ENCODE results near the gene RPL15. TPM values are rescaled to one million over a fixed set of nuclear protein-coding genes. Genes with fewer than 3 reads are reported as not detected.
"Not testable (repeated sequence)": the region's sequence is repeated elsewhere in the genome, so short reads cannot be mapped to it uniquely, and the experiment has no call there.

RPL15 gene
- total RNA-seq, 2 experiments from 2014 or later = 1,249 to 1,693 TPM

GRCh38 chr3:23880703-23881339, 36.1 kb upstream of the RPL15 start:
- peaks cover 2% of the 10 kb centered on the region for H3K4me1 Mint-ChIP-seq
- H3K36me3 Mint-ChIP-seq = peaks cover 9% of the 10 kb centered on the region
- CTCF ChIA-PET = no interaction called here
- ATAC-seq = no peak
- H3K27me3 Mint-ChIP-seq = no peaks in the 10 kb centered on the region
- no peak overlapping the region for H3K27ac Mint-ChIP-seq
- H3K9me3 Mint-ChIP-seq (ENCODE audit: low read depth) = no peaks in the 10 kb centered on the region
- no peak for DNase-seq
- no peak overlapping the region for H3K4me3 Mint-ChIP-seq

GRCh38 chr3:23881993-23882392, 34.9 kb upstream of the RPL15 start:
- CTCF ChIA-PET = not testable (repeated sequence)

GRCh38 chr3:23882487-23882918, 34.4 kb upstream of the RPL15 start:
- H3K4me3 Mint-ChIP-seq = no peak overlapping the region

More at GRCh38 chr3:23881993-23882392, 34.9 kb upstream of the RPL15 start:
- DNase-seq; ATAC-seq; H3K27me3 Mint-ChIP-seq; H3K4me3 Mint-ChIP-seq; H3K9me3 Mint-ChIP-seq (ENCODE audit: low read depth); H3K4me1 Mint-ChIP-seq; H3K27ac Mint-ChIP-seq; H3K36me3 Mint-ChIP-seq: not testable (repeated sequence)

GRCh38 chr3:23884481-23884880, 32.5 kb upstream of the RPL15 start:
- H3K4me1 Mint-ChIP-seq = peaks cover 2% of the 10 kb centered on the region
- H3K4me3 Mint-ChIP-seq = no peak overlapping the region
- no peak for ATAC-seq
- H3K27me3 Mint-ChIP-seq = no peaks in the 10 kb centered on the region
- CTCF ChIA-PET = no interaction called here
- H3K9me3 Mint-ChIP-seq (ENCODE audit: low read depth) = no peaks in the 10 kb centered on the region
- peaks cover 9% of the 10 kb centered on the region for H3K36me3 Mint-ChIP-seq
- DNase-seq = no peak
- no peak overlapping the region for H3K27ac Mint-ChIP-seq

More at GRCh38 chr3:23882487-23882918, 34.4 kb upstream of the RPL15 start:
- Mint-ChIP-seq H3K27ac (no peak overlapping the region), H3K4me1 (peaks cover 2% of the 10 kb centered on the region), H3K9me3 (ENCODE audit: low read depth) (no peaks in the 10 kb centered on the region), H3K27me3 (no peaks in the 10 kb centered on the region), H3K36me3 (peaks cover 9% of the 10 kb centered on the region)
- ATAC-seq (no peak), DNase-seq (no peak)
- CTCF ChIA-PET = no interaction called here

- H3K27me3 Mint-ChIP-seq = no peaks in the 10 kb centered on the region
- ATAC-seq (no peak), DNase-seq (no peak)
- H3K4me1 Mint-ChIP-seq = peaks cover 2% of the 10 kb centered on the region
- H3K9me3 Mint-ChIP-seq (ENCODE audit: low read depth) = no peaks in the 10 kb centered on the region
- H3K4me3 Mint-ChIP-seq = no peak overlapping the region
- no peak overlapping the region for H3K27ac Mint-ChIP-seq
- CTCF ChIA-PET = no interaction called here
- peaks cover 9% of the 10 kb centered on the region for H3K36me3 Mint-ChIP-seq
Observed at GRCh38 chr3:23885210-23885609, 31.7 kb upstream of the RPL15 start.

GRCh38 chr3:23886311-23886710, 30.6 kb upstream of the RPL15 start:
- CTCF ChIA-PET = no interaction called here

GRCh38 chr3:23888617-23889228, 28.2 kb upstream of the RPL15 start:
- CTCF ChIA-PET = interaction anchor here (0.6 to 2.9 kb wide), 13 partner anchors 9 to 350 kb away, joined by 3 to 8 read pairs (median 3); partner anchors contain the start of genes NKIRAS1 and RPL15
- Mint-ChIP-seq H3K27me3 (no peaks in the 10 kb centered on the region), H3K4me3 (no peak overlapping the region), H3K4me1 (no peaks in the 10 kb centered on the region), H3K9me3 (ENCODE audit: low read depth) (no peaks in the 10 kb centered on the region), H3K36me3 (peaks cover 2% of the 10 kb centered on the region), H3K27ac (no peak overlapping the region)
- no peak for ATAC-seq
- DNase-seq = no peak

More at GRCh38 chr3:23886311-23886710, 30.6 kb upstream of the RPL15 start:
- ATAC-seq (no peak), DNase-seq (no peak)
- no peaks in the 10 kb centered on the region for H3K27me3 Mint-ChIP-seq
- no peak overlapping the region for H3K27ac Mint-ChIP-seq
- peaks cover 2% of the 10 kb centered on the region for H3K4me1 Mint-ChIP-seq
- no peaks in the 10 kb centered on the region for H3K9me3 Mint-ChIP-seq (ENCODE audit: low read depth)
- no peak overlapping the region for H3K4me3 Mint-ChIP-seq
- peaks cover 8% of the 10 kb centered on the region for H3K36me3 Mint-ChIP-seq

GRCh38 chr3:23889386-23889785, 27.5 kb upstream of the RPL15 start:
- DNase-seq (no peak), ATAC-seq (no peak)
- CTCF ChIA-PET = interaction anchor here (1.4 to 2.9 kb wide), 5 partner anchors 9 to 350 kb away, joined by 3 to 8 read pairs (median 6); no protein-coding TSS in a partner anchor
- Mint-ChIP-seq H3K9me3 (ENCODE audit: low read depth) (no peaks in the 10 kb centered on the region), H3K27me3 (no peaks in the 10 kb centered on the region), H3K36me3 (peaks cover 2% of the 10 kb centered on the region), H3K4me3 (no peak overlapping the region), H3K27ac (no peak overlapping the region), H3K4me1 (no peaks in the 10 kb centered on the region)

GRCh38 chr3:23889950-23890349, 27.0 kb upstream of the RPL15 start:
- Mint-ChIP-seq H3K9me3 (ENCODE audit: low read depth) (no peaks in the 10 kb centered on the region), H3K27ac (no peak overlapping the region), H3K4me1 (no peaks in the 10 kb centered on the region), H3K4me3 (no peak overlapping the region), H3K27me3 (no peaks in the 10 kb centered on the region), H3K36me3 (peaks cover 2% of the 10 kb centered on the region)
- no peak for ATAC-seq
- CTCF ChIA-PET = interaction anchor here (1.4 to 2.9 kb wide), 3 partner anchors 9 to 349 kb away, joined by 4 to 8 read pairs (median 6); no protein-coding TSS in a partner anchor
- no peak for DNase-seq

GRCh38 chr3:23894254-23895061, 22.5 kb upstream of the RPL15 start:
- no peak overlapping the region for H3K27ac Mint-ChIP-seq
- no peak overlapping the region for H3K4me3 Mint-ChIP-seq
- ATAC-seq (no peak), DNase-seq (no peak)
- H3K4me1 Mint-ChIP-seq = no peaks in the 10 kb centered on the region
- H3K27me3 Mint-ChIP-seq = no peaks in the 10 kb centered on the region
- H3K36me3 Mint-ChIP-seq = peaks cover 19% of the 10 kb centered on the region
- no peaks in the 10 kb centered on the region for H3K9me3 Mint-ChIP-seq (ENCODE audit: low read depth)
- CTCF ChIA-PET = interaction anchor here (1.3 kb wide), 1 partner anchor 10 kb away, joined by 4 read pairs; no protein-coding TSS in a partner anchor

- Mint-ChIP-seq H3K27ac (no peak overlapping the region), H3K36me3 (peaks cover 21% of the 10 kb centered on the region), H3K9me3 (ENCODE audit: low read depth) (no peaks in the 10 kb centered on the region), H3K27me3 (no peaks in the 10 kb centered on the region), H3K4me3 (no peak overlapping the region), H3K4me1 (no peaks in the 10 kb centered on the region)
- CTCF ChIA-PET = no interaction called here
- no peak for DNase-seq
- no peak for ATAC-seq
Observed at GRCh38 chr3:23895181-23895580, 21.8 kb upstream of the RPL15 start.

GRCh38 chr3:23900744-23901143, 16.2 kb upstream of the RPL15 start:
- no peak for ATAC-seq
- no peak for DNase-seq
- no peaks in the 10 kb centered on the region for H3K4me1 Mint-ChIP-seq
- CTCF ChIA-PET = no interaction called here
- no peak overlapping the region for H3K4me3 Mint-ChIP-seq
- peaks cover 27% of the 10 kb centered on the region for H3K36me3 Mint-ChIP-seq
- no peak overlapping the region for H3K27ac Mint-ChIP-seq
- H3K27me3 Mint-ChIP-seq = no peaks in the 10 kb centered on the region
- no peaks in the 10 kb centered on the region for H3K9me3 Mint-ChIP-seq (ENCODE audit: low read depth)

- Mint-ChIP-seq H3K27me3 (no peaks in the 10 kb centered on the region), H3K4me3 (no peak overlapping the region), H3K36me3 (peaks cover 12% of the 10 kb centered on the region), H3K27ac (no peak overlapping the region), H3K9me3 (ENCODE audit: low read depth) (no peaks in the 10 kb centered on the region), H3K4me1 (no peaks in the 10 kb centered on the region)
- ATAC-seq (no peak), DNase-seq (no peak)
- CTCF ChIA-PET = interaction anchor here (1.4 kb wide), 1 partner anchor 11 kb away, joined by 4 read pairs; no protein-coding TSS in a partner anchor
Observed at GRCh38 chr3:23904545-23904944, 12.4 kb upstream of the RPL15 start.
